ENCODE data around the gene FABP1. TPM values are rescaled to one million over a fixed set of nuclear protein-coding genes. Genes with fewer than 3 reads are reported as not detected.

The FABP1 gene
- total RNA-seq, 1 experiment from 2014 or later, result not detected

DNA sequence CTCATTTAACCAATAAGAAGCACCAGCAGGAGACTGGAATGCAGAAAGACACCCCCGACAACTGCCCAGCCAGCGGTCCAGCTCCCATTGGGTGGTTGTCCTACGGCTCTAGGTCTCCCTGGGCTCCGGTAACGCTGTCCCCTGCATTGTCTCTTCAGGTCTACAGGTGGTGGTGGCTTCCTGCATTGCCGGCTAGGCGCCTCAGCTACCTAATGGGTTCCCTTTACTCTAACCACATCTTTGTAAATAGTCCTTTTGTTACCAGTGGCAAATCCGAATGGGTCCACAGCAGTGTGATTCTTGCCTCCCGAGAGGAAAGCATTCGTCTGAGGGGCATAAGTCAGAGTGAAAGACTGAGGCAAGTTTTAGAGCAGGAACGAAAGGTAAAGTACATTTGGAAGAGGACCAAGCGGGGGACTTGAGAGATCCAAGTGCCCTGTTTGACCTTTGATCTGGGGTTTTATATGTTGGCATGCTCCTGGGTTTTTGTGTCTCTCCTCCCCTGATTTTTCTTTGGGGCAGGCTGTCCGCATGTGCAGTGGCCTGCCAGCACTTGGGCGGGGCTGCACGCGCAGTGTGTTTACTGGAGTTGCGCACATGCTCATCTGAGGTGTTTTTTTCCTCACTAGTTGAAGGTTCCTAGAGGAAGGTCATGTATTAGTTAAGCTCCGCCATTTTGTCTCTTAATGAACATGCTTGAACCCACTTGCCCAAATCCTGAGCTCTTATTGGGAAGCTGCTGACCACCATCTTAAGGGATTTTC lies 11.0 kb downstream of the FABP1 start:
- Histone ChIP-seq H3K36me3 (no peaks in the 10 kb centered on the region), H3K4me3 (no peak overlapping the region), H3K27ac (no peak overlapping the region), H3K4me1 (replicated peaks) (no peaks in the 10 kb centered on the region), H3K9me3 (replicated peaks) (no peaks in the 10 kb centered on the region), H3K27me3 (replicated peaks) (0 out of 2 replicates have a peak, but pooled peaks cover 9% of the 10 kb centered on the region)
- no peak for DNase-seq (ENCODE audit: low read depth in 1 of 2, low spot score in 2 of 2)

DNA sequence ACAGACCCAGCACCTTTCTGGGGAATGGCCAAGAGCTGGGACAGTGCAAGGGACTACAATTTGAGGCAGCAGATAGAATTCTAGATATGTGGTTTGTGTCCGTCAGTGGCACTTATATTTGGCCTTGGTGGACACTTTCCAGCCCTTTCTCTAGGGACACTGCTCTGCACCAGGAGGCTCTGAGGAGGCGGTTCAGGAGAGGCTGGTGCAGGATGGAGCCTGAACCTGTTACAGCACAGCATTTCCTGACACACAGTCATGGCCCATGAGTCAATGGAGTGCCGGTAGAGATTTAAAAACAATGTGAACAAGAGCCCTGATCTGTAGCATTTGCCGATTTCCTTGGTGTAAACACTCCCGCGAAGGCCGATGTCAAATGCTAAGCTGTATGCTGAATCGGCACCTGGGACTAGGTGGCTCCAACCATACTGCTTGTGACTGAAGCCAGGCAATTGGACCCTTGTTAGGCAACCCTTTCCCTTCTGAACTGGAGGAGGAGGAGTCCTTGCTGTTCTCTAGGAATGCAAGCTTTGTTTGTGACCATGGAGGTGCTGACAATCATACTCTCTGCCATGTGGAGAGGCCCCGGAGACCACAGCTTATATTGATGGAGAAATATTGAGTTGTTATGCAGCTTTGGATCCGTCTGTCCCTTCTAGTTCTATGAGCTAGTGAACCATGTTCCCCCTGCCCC lies 11.9 kb downstream of the FABP1 start:
- Histone ChIP-seq H3K27me3 (replicated peaks) (0 out of 2 replicates have a peak, but pooled peaks cover 9% of the 10 kb centered on the region), H3K36me3 (no peaks in the 10 kb centered on the region), H3K9me3 (replicated peaks) (no peaks in the 10 kb centered on the region), H3K27ac (no peak overlapping the region), H3K4me1 (replicated peaks) (no peaks in the 10 kb centered on the region), H3K4me3 (no peak overlapping the region)
- DNase-seq (ENCODE audit: low read depth in 1 of 2, low spot score in 2 of 2), result no peak

DNA sequence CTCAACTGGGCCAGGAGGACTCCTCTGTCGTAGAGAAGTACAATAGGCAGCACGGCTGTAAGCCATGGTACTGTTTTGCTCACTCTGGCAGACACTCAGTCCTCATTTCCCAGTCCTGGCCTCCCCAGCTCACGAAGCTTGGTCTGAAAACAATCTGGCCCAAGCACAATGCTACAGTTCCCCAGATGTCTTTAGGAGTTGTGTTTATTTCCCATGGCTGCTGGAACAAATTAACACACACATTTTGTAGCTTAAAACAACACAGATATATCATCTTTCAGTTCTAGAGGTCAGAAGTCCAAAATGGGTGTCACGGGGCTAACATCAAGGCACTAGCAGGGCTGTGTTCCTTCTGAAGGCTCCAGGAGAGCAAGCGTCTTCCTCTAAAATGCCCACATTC lies 13.0 kb downstream of the FABP1 start:
- no peak overlapping the region for H3K4me3 ChIP-seq
- no peak overlapping the region for H3K27ac ChIP-seq
- 0 out of 2 replicates have a peak, but pooled peaks cover 7% of the 10 kb centered on the region for H3K27me3 ChIP-seq (replicated peaks)
- H3K4me1 ChIP-seq (replicated peaks), result no peaks in the 10 kb centered on the region
- no peaks in the 10 kb centered on the region for H3K9me3 ChIP-seq (replicated peaks)
- no peaks in the 10 kb centered on the region for H3K36me3 ChIP-seq
- no peak for DNase-seq (ENCODE audit: low read depth in 1 of 2, low spot score in 2 of 2)

DNA sequence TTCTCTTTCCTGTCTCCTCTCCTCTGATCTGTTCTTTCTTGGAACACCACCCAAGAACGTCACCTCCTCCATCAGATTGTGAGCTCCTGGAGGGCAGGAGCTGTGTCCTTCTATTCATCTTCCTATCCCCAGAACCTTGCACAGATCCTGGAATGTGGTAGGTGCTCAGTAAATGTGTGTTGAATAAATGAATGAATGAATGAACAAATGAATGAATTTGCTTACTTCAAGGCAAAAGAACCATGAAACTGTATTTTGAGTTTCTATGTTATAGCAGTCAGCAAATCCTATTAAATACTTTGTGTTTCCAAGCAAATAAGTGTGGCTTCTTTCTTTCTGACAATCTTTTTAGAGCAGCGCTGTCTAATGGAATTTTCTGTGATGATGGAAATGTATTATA lies 14.8 kb downstream of the FABP1 start:
- Histone ChIP-seq H3K4me3 (no peak overlapping the region), H3K9me3 (replicated peaks) (no peaks in the 10 kb centered on the region), H3K27me3 (replicated peaks) (0 out of 2 replicates have a peak, but pooled peaks cover 4% of the 10 kb centered on the region), H3K27ac (no peak overlapping the region), H3K36me3 (no peaks in the 10 kb centered on the region), H3K4me1 (replicated peaks) (no peaks in the 10 kb centered on the region)
- DNase-seq (ENCODE audit: low read depth in 1 of 2, low spot score in 2 of 2), result no peak

DNA sequence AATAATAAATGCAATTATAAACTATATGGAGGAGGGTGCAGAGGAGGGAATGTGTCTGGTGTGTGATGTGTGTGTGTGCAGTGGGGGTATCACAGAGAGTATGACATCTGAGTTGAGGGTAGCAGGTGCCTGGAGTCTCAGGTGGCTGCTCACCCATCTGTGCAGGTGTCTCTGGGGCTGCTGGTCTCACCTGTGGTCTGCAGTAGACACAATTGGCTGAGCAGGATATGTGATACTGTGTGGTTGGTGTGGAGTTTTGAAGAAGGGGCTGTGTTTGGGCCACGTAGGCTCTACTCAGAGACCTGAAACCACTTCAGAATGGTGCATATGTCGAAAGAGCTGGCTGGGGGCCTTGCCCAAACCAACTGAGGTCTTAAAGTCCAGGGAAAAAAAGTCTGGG lies 17.0 kb downstream of the FABP1 start:
- Histone ChIP-seq H3K4me3 (no peak overlapping the region), H3K36me3 (no peaks in the 10 kb centered on the region), H3K27ac (no peak overlapping the region), H3K4me1 (replicated peaks) (no peaks in the 10 kb centered on the region), H3K9me3 (replicated peaks) (no peaks in the 10 kb centered on the region), H3K27me3 (replicated peaks) (0 out of 2 replicates have a peak, but pooled peaks cover 4% of the 10 kb centered on the region)
- DNase-seq (ENCODE audit: low read depth in 1 of 2, low spot score in 2 of 2), result no peak

DNA sequence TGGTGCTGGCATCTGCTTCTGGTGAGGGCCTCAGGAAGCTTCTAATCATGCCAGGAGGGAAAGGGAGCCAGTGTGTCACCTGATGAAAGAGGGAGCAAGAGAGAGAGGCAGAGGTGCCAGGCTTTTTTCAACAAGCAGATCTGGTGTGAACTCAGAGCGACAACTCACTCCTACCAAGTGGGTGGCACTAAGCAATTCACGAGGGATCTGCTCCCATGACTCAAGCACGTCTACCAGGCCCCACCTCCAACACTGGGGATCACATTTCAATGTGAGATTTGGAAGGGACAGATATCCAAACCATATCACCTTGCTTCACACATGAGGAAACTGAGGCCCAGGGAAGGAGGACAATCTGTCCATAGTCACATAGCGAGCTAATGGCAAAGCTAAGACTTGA lies 19.1 kb downstream of the FABP1 start:
- no peak overlapping the region for H3K4me3 ChIP-seq
- no peaks in the 10 kb centered on the region for H3K4me1 ChIP-seq (replicated peaks)
- no peaks in the 10 kb centered on the region for H3K9me3 ChIP-seq (replicated peaks)
- no peaks in the 10 kb centered on the region for H3K36me3 ChIP-seq
- H3K27ac ChIP-seq, result no peak overlapping the region
- no peak for DNase-seq (ENCODE audit: low read depth in 1 of 2, low spot score in 2 of 2)
- 0 out of 2 replicates have a peak, but pooled peaks cover 7% of the 10 kb centered on the region for H3K27me3 ChIP-seq (replicated peaks)

DNA sequence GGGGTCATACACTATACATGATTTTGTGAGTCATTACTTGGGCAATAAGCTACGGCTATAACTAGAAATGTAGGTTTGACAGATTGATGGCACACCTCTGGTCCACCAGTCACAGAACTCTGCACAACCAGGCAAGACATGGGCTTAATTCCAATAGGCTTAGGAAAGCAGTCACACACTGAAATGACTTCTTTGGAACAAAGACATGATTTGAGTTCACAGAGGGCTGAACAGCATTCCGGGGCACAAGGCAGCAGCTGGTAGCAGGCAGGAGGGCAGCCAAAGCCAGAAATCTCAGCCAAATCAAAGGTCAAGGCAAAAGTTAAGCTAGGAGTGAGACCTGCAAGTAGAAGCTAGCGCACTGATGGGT lies 27.4 kb downstream of the FABP1 start:
- Histone ChIP-seq H3K9me3 (replicated peaks) (no peaks in the 10 kb centered on the region), H3K4me1 (replicated peaks) (no peaks in the 10 kb centered on the region)
- no peak for DNase-seq (ENCODE audit: low read depth in 1 of 2, low spot score in 2 of 2)

DNA sequence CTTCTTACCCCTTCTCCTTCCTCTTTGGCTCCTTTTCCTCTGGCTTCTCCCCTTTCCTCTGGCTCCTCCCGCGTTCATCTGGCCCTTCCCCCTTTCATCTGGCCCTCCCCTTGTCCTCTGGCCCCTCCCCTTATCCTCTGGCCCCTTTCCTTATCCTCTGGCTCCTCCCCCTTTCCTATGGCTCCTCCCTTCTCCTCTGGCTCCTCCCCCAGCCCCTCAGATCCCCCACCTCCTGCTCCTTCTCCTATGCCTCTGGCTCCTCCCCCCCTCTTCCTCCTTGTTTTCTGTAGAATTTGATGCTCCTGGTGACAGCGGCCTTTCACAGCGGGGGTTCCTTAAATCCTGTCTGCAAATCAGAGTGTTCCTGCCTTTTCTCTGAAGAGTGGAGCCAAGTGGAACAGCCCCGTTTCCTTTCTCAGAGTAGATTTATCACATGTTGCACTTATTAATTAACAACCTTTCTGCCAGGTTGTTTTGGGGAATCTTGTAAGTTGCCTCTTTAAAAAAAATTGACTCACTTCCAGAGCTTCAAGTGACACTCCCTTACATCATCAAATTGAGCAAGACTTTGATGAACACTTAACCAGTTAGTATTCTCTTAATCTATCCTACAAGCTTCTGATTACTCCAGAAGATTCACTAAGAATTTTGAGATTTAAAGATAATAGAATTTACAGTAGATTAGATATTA lies 27.9 kb downstream of the FABP1 start:
- Histone ChIP-seq H3K36me3 (no peaks in the 10 kb centered on the region), H3K4me3 (no peak overlapping the region), H3K4me1 (replicated peaks) (no peaks in the 10 kb centered on the region), H3K27ac (no peak overlapping the region), H3K27me3 (replicated peaks) (0 out of 2 replicates have a peak, but pooled peaks cover 3% of the 10 kb centered on the region), H3K9me3 (replicated peaks) (no peaks in the 10 kb centered on the region)
- DNase-seq (ENCODE audit: low read depth in 1 of 2, low spot score in 2 of 2), result peak in 1 of 2 experiments; percentile 45

More for the DNA sequence above, 27.4 kb downstream of the FABP1 start:
- no peaks in the 10 kb centered on the region for H3K36me3 ChIP-seq
- no peak overlapping the region for H3K27ac ChIP-seq
- H3K4me3 ChIP-seq, result no peak overlapping the region
- H3K27me3 ChIP-seq (replicated peaks), result 0 out of 2 replicates have a peak, but pooled peaks cover 5% of the 10 kb centered on the region

DNA sequence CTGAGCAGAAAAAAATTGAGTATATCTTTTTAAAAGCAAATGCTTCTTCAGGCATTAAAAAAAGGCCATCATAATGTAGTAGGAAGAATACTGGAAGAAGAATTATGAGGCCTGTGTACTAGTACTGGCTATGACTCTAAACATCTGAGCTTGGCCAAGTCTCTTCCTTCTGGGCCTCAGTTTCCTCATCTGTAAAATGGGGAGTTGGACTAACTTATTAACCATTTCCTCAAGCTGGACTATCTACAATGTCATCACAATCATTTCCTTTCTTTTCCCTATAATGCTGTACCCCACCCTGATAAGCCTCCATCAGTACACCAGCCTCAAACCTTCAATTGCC lies 29.3 kb downstream of the FABP1 start:
- Histone ChIP-seq H3K4me1 (replicated peaks) (no peaks in the 10 kb centered on the region), H3K27me3 (replicated peaks) (0 out of 2 replicates have a peak, but pooled peaks cover 2% of the 10 kb centered on the region), H3K9me3 (replicated peaks) (no peaks in the 10 kb centered on the region), H3K36me3 (no peaks in the 10 kb centered on the region), H3K4me3 (no peak overlapping the region), H3K27ac (no peak overlapping the region)
- DNase-seq (ENCODE audit: low read depth in 1 of 2, low spot score in 2 of 2), result no peak

DNA sequence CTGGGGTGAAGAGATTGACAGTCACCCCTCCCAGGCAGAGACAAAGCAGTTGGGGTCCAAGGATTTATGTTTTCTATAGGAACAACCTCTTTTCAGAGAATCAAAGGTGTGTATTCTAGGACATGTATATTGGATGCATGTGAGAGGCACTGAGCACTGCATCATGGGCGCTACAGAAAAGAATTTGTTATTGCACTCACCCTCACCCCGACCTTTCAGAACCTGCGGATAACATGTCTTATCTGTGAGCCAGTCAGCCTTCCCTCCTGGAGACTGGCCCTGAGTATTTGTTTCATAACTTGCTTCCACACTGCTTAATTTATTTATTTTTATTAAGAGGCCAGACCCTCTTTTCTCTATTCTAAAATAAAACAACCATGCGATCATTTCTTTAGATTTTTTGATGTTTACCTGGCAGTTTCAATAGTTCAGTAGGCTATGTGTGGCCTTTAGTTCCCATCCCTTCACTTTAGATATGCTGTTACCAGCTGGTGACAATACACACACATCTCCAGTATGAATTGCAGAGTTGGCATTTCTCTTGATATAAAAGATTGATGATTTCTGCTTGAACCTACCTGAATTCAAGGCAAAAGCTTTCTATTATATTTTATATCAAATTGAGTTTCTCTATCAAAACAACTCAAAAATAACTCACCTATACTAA lies 29.8 kb downstream of the FABP1 start:
- no peak overlapping the region for H3K27ac ChIP-seq
- DNase-seq (ENCODE audit: low read depth in 1 of 2, low spot score in 2 of 2), result no peak
- H3K36me3 ChIP-seq, result no peaks in the 10 kb centered on the region
- no peaks in the 10 kb centered on the region for H3K4me1 ChIP-seq (replicated peaks)
- no peak overlapping the region for H3K4me3 ChIP-seq
- H3K9me3 ChIP-seq (replicated peaks), result no peaks in the 10 kb centered on the region
- 0 out of 2 replicates have a peak, but pooled peaks cover 2% of the 10 kb centered on the region for H3K27me3 ChIP-seq (replicated peaks)

DNA sequence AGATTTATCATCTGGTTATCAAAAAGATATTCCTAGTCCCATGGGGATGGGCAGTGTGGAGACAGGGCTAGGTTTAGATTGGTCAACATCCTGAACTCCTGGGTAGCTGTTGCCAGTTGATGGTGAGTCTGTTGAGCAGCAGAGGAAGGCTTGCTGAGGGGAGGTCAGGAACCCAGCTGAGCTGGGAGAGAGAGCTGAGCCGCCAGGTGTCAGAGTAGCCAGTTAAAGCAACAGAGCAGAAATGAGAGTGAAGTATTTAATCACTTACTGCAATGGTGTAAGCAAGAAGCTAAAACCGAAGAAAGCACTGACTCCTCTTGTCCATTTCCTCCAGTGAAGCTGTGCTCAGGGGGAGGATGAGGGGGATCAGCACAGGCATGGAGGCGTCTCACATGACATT lies 30.7 kb downstream of the FABP1 start:
- H3K9me3 ChIP-seq (replicated peaks), result no peaks in the 10 kb centered on the region
- 0 out of 2 replicates have a peak, but pooled peaks cover 2% of the 10 kb centered on the region for H3K27me3 ChIP-seq (replicated peaks)
- no peaks in the 10 kb centered on the region for H3K4me1 ChIP-seq (replicated peaks)
- H3K4me3 ChIP-seq, result no peak overlapping the region
- no peak for DNase-seq (ENCODE audit: low read depth in 1 of 2, low spot score in 2 of 2)
- H3K27ac ChIP-seq, result no peak overlapping the region
- no peaks in the 10 kb centered on the region for H3K36me3 ChIP-seq

DNA sequence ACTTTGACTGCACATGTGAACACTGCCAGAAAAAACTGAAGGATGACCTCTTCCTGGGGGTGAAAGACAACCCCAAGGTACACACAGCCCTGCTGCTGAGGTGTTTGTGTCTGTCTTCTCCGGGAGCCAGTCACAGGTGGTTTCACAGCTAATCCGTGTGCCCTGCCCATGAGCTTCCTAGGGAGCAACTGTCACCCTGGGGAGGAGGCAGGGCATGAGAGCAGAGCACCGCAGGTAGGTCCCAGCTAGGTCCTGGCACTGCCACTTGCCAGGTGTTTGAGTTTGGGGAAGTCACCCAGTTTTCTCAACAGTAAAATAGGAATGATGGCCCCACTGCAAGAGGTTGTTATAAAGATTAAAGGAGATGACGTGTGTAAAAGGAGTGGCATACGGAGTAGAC lies 31.2 kb downstream of the FABP1 start:
- H3K36me3 ChIP-seq, result no peaks in the 10 kb centered on the region
- no peak overlapping the region for H3K27ac ChIP-seq
- DNase-seq (ENCODE audit: low read depth in 1 of 2, low spot score in 2 of 2), result no peak
- H3K4me1 ChIP-seq (replicated peaks), result no peaks in the 10 kb centered on the region
- H3K4me3 ChIP-seq, result no peak overlapping the region
- 0 out of 2 replicates have a peak, but pooled peaks cover 2% of the 10 kb centered on the region for H3K27me3 ChIP-seq (replicated peaks)
- no peaks in the 10 kb centered on the region for H3K9me3 ChIP-seq (replicated peaks)

DNA sequence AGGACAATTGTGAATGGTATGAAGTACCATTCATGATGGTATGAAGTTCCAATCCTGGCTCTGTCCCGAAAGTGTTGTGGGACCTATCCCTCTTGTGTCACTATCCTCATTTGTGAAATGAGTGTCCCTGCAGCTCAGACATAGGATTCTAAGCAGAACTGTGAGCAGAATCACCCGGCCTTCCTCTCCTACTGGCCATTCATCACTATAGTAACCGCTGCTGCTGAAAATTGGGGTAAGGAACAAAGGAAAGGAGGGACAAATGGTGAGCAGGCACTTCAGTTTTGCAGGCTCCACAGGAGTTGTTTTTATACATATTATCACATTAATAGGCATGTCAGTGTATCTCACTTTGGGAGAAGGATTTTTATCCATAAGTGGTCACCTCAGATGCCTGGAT lies 32.8 kb downstream of the FABP1 start:
- Histone ChIP-seq H3K4me1 (replicated peaks) (no peaks in the 10 kb centered on the region), H3K36me3 (no peaks in the 10 kb centered on the region), H3K27me3 (replicated peaks) (0 out of 2 replicates have a peak, but pooled peaks cover 2% of the 10 kb centered on the region), H3K27ac (no peak overlapping the region), H3K4me3 (no peak overlapping the region), H3K9me3 (replicated peaks) (no peaks in the 10 kb centered on the region)
- DNase-seq (ENCODE audit: low read depth in 1 of 2, low spot score in 2 of 2), result no peak
